SJSA1 (cell line): ENCODE data around the gene CCDC32. TPM values are rescaled to one million over a fixed set of nuclear protein-coding genes. Genes with fewer than 3 reads are reported as not detected.

Source experiments
- DNase-seq, 2 experiments: peaks; one replicate each; pipeline ENCODE4 v3.0.0-alpha.2; 2015 to 2020; ENCODE audit warnings: low spot score in 2 of 2, low read depth in 1 of 2
- H3K27ac ChIP-seq: fragments of 250-450 bp; sonication (Bioruptor Pico); 2 replicates; pipeline ENCODE4 v1.5.1; 2020; ENCODE audit warnings: mild to moderate bottlenecking, moderate library complexity
- H3K27me3 ChIP-seq: fragments of 250-450 bp; sonication (Bioruptor Pico); replicated peaks from 2 replicates; pipeline ENCODE4 v1.5.1; 2020; ENCODE audit warnings: mild to moderate bottlenecking, moderate library complexity
- H3K36me3 ChIP-seq: fragments of 250-450 bp; sonication (Bioruptor Pico); 2 replicates; pipeline ENCODE4 v1.5.1; 2020; ENCODE audit warnings: mild to moderate bottlenecking
- H3K4me1 ChIP-seq: fragments of 250-450 bp; sonication (Bioruptor Pico); replicated peaks from 2 replicates; pipeline ENCODE4 v1.6.1; 2021; ENCODE audit warnings: mild to moderate bottlenecking
- H3K4me3 ChIP-seq: fragments of 250-450 bp; sonication (Bioruptor Pico); 2 replicates; pipeline ENCODE4 v1.5.1; 2020; ENCODE audit warnings: mild to moderate bottlenecking
- H3K9me3 ChIP-seq: fragments of 250-450 bp; sonication (Bioruptor Pico); replicated peaks from 2 replicates; pipeline ENCODE4 v1.5.1; 2020; ENCODE audit warnings: mild to moderate bottlenecking
- total RNA-seq: library from RNA; depleted of rRNA; stranded (reverse); fragments of >200 nt; shearing (Covaris generic); gene quantifications from 2 replicates; pipeline ENCODE4 v1.2.3, GENCODE V29; 2014

Gene CCDC32
- total RNA-seq, 1 experiment from 2014 or later, result 24.4 TPM

- no peak overlapping the region for H3K27ac ChIP-seq
- no peak for DNase-seq
- H3K4me3 ChIP-seq, result no peak overlapping the region
- no peaks in the 10 kb centered on the region for H3K27me3 ChIP-seq
- H3K9me3 ChIP-seq, result no peaks in the 10 kb centered on the region
- no peaks in the 10 kb centered on the region for H3K4me1 ChIP-seq
- H3K36me3 ChIP-seq, result peaks cover 44% of the 10 kb centered on the region
These were observed 9.0 kb downstream of the CCDC32 start for GRCh38 chr15:40555876-40556275.

GRCh38 chr15:40554161-40554525 lies 10.7 kb downstream of the CCDC32 start:
- Histone ChIP-seq H3K9me3 (no peaks in the 10 kb centered on the region), H3K36me3 (peaks cover 48% of the 10 kb centered on the region), H3K27me3 (no peaks in the 10 kb centered on the region), H3K27ac (no peak overlapping the region), H3K4me1 (no peaks in the 10 kb centered on the region), H3K4me3 (no peak overlapping the region)
- no peak for DNase-seq

DNA sequence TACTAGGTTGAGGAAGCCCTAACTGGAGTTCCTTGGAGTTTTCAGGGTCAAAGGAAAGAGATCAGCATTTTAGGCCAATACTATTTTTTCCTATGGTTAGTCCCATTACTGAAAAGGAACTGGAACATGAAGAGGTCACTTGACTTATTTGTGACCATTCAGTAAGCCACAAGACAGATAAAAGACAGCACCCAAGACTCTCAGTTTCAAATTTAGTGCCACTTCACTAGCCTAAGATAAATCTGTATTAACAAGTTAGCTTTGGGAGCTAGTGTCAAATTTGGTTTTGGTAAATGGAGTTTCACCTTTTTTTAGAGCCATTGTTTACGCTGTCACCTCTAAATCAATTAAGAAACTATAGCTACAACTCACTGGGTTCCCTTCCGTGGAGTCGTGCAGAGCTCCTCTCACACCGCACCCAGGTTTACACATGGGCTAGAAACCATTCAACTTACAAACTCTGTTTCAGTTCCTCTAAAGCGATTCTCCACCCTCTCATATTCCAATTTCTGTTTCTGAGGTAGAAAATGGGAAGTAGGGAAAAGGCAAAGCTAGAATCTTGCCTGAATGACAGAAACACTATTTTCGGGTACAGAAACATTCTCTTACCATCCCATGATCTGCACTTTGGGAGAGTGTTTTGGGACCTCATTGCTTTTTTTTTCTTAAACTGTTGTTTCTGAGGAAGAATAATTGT lies 14.4 kb downstream of the CCDC32 start:
- DNase-seq, result no peak

DNA sequence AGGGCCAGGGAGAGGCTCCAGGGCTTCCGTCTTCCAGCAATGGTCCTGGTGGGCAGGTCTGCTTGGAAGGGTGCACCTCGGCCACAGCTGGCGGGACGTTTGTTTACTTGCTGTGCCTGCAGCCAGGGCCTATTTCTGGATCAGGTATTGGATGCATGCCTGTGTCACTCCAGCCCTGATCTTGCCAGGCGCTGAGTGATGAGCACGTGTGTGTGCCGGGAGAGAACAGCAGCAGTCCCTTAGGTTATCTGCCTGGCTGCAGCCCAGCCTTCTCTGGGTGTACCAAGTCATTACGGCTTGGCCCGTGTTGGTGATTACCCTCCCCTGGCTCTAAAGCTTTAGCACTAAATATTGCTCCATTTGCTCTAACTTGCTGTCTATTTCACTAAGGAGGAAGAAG lies 14.9 kb downstream of the CCDC32 start:
- DNase-seq, result no peak
- Histone ChIP-seq H3K36me3 (peaks cover 49% of the 10 kb centered on the region), H3K9me3 (no peaks in the 10 kb centered on the region), H3K4me1 (no peaks in the 10 kb centered on the region), H3K27me3 (no peaks in the 10 kb centered on the region), H3K27ac (no peak overlapping the region), H3K4me3 (no peak overlapping the region)

More for the DNA sequence above, 14.4 kb downstream of the CCDC32 start:
- Histone ChIP-seq H3K27ac (no peak overlapping the region), H3K36me3 (peaks cover 55% of the 10 kb centered on the region), H3K4me3 (no peak overlapping the region), H3K9me3 (no peaks in the 10 kb centered on the region), H3K27me3 (no peaks in the 10 kb centered on the region), H3K4me1 (no peaks in the 10 kb centered on the region)

- DNase-seq, result no peak
- peaks cover 45% of the 10 kb centered on the region for H3K36me3 ChIP-seq
- H3K9me3 ChIP-seq, result no peaks in the 10 kb centered on the region
- no peaks in the 10 kb centered on the region for H3K4me1 ChIP-seq
- H3K27me3 ChIP-seq, result no peaks in the 10 kb centered on the region
- no peak overlapping the region for H3K27ac ChIP-seq
- no peak overlapping the region for H3K4me3 ChIP-seq
These were observed 16.2 kb downstream of the CCDC32 start for GRCh38 chr15:40548610-40549009.

GRCh38 chr15:40545457-40545856 lies 19.4 kb downstream of the CCDC32 start:
- no peak for DNase-seq
- Histone ChIP-seq H3K9me3 (no peaks in the 10 kb centered on the region), H3K4me3 (no peak overlapping the region), H3K4me1 (no peaks in the 10 kb centered on the region), H3K36me3 (peaks cover 35% of the 10 kb centered on the region), H3K27me3 (no peaks in the 10 kb centered on the region), H3K27ac (no peak overlapping the region)

- H3K27me3 ChIP-seq, result no peaks in the 10 kb centered on the region
- DNase-seq, result no peak
- H3K4me1 ChIP-seq, result no peaks in the 10 kb centered on the region
- no peaks in the 10 kb centered on the region for H3K9me3 ChIP-seq
- H3K27ac ChIP-seq, result no peak overlapping the region
- H3K36me3 ChIP-seq, result peaks cover 18% of the 10 kb centered on the region
- H3K4me3 ChIP-seq, result no peak overlapping the region
These were observed 21.1 kb downstream of the CCDC32 start for GRCh38 chr15:40543631-40544294.

GRCh38 chr15:40543082-40543481 lies 21.8 kb downstream of the CCDC32 start:
- Histone ChIP-seq H3K4me1 (no peaks in the 10 kb centered on the region), H3K9me3 (no peaks in the 10 kb centered on the region), H3K4me3 (no peak overlapping the region), H3K27me3 (no peaks in the 10 kb centered on the region), H3K27ac (no peak overlapping the region), H3K36me3 (peaks cover 12% of the 10 kb centered on the region)
- no peak for DNase-seq

- Histone ChIP-seq H3K27me3 (no peaks in the 10 kb centered on the region), H3K4me1 (no peaks in the 10 kb centered on the region), H3K4me3 (no peak overlapping the region), H3K9me3 (no peaks in the 10 kb centered on the region), H3K27ac (no peak overlapping the region), H3K36me3 (no peaks in the 10 kb centered on the region; the same call in 1 of the 2 replicates)
- no peak for DNase-seq
These were observed 25.9 kb downstream of the CCDC32 start for GRCh38 chr15:40538976-40539375.

DNA sequence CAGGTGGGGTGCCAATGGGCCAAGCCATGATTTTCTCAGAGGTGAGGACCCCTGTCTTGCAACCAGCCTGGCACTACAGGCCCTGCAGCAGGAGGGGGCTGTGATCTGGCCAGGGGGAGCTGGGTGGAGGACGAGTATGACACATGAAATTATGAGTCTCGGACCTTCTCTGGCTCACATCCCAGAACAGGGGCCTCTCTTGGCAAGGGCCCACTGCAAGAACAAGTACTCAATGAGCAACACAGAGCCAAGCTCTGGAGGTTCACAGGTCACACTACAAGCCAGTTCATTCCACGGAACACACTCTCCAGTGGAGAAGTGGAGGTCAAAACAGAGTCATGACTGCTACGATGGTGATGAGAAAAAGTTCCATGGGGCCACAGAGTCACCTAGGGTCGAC lies 28.3 kb downstream of the CCDC32 start:
- Histone ChIP-seq H3K4me1 (no peaks in the 10 kb centered on the region), H3K4me3 (no peak overlapping the region), H3K36me3 (no peaks in the 10 kb centered on the region; the same call in 1 of the 2 replicates), H3K9me3 (no peaks in the 10 kb centered on the region), H3K27me3 (no peaks in the 10 kb centered on the region), H3K27ac (no peak overlapping the region)
- DNase-seq, result no peak

DNA sequence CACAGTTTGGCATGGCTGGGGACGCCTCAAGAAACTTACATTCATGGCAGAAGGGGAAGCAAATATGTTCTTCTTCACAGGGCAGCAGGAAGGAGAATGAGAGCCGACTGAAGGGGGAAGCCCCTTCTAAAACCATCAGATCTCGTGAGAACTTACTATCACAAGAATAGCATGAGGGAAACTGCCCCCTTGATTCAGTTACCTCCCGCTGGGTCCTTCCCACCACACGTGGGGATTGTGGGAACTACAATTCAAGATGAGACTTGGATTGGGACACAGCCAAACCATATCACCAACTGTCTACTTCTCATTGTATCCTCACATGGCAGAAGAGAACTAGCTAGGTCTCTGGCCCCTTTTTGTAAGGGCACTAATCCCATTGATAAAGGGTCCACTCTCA lies 30.5 kb downstream of the CCDC32 start:
- Histone ChIP-seq H3K4me1 (no peaks in the 10 kb centered on the region), H3K36me3 (no peaks in the 10 kb centered on the region; the same call in 1 of the 2 replicates), H3K4me3 (no peak overlapping the region), H3K9me3 (no peaks in the 10 kb centered on the region), H3K27ac (no peak overlapping the region), H3K27me3 (no peaks in the 10 kb centered on the region)
- no peak for DNase-seq

DNA sequence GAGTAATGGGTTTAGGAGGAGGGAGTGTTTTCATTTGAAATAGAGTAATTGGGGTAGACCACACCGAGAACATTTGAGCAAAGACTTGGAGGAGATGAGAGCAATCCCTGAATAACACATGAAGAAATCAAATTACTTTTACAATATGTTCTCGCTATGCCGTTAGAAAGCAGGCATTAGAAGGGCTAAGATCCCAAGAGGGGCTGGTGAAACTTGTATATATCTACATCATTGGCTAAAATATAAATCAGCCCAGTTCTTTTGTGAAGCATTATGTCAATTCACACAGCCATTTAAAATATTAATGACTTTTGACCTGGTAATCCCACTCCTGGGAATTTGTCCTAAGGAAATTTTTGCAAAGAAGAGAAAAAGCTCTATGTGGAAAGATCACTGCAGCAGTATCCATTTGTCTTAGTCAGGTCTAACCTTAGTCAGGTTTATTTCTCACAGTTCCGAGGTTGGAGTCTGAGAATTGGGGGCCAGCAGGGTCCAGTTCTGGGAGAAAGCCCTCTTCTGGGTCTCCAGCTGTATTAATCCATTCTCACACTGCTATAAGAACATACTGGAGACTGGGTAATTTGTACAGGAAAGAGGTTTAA lies 31.0 kb downstream of the CCDC32 start:
- no peak for DNase-seq
- Histone ChIP-seq H3K4me1 (no peaks in the 10 kb centered on the region), H3K4me3 (no peak overlapping the region), H3K27me3 (no peaks in the 10 kb centered on the region), H3K9me3 (no peaks in the 10 kb centered on the region), H3K36me3 (no peaks in the 10 kb centered on the region; the same call in 1 of the 2 replicates), H3K27ac (no peak overlapping the region)

GRCh38 chr15:40528801-40529200 lies 36.0 kb downstream of the CCDC32 start:
- Histone ChIP-seq H3K9me3 (no peaks in the 10 kb centered on the region), H3K36me3 (no peaks in the 10 kb centered on the region), H3K4me1 (no peaks in the 10 kb centered on the region), H3K27me3 (no peaks in the 10 kb centered on the region), H3K4me3 (no peak overlapping the region), H3K27ac (no peak overlapping the region)
- no peak for DNase-seq

- Histone ChIP-seq H3K9me3 (no peaks in the 10 kb centered on the region), H3K4me1 (no peaks in the 10 kb centered on the region), H3K36me3 (no peaks in the 10 kb centered on the region), H3K27me3 (no peaks in the 10 kb centered on the region), H3K4me3 (no peak overlapping the region), H3K27ac (no peak overlapping the region)
- no peak for DNase-seq
These were observed 39.0 kb downstream of the CCDC32 start for GRCh38 chr15:40525855-40526254.
